ENCODE measurements around the gene DBN1.

DNA sequence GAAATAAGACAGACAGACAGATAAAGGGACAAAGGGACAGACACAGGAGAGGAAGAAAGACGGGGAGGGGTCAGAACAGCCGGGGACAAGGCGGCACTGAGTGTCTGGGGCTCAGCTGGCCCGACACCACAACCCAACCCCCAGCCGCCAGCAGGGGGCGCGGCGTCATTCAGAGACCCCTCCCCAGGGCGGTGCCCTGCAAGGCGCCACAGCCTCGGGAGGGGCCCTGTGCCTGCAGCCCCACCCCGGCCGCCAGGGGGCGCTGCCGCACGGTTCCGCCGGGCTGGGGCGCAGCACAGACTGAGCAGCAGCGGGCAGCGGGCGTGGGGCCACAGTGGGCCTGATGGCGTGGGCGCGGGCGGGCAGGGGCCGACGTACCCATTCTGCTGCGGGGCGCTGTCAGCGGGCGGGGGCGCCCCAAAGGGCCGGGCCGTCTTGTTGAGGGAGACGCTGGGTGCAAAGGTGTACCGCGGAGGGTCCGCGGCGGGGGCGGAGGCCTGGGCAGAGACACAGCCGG is 18.1 kb upstream of the DBN1 start:
- TF ChIP-seq, protein P1, sequence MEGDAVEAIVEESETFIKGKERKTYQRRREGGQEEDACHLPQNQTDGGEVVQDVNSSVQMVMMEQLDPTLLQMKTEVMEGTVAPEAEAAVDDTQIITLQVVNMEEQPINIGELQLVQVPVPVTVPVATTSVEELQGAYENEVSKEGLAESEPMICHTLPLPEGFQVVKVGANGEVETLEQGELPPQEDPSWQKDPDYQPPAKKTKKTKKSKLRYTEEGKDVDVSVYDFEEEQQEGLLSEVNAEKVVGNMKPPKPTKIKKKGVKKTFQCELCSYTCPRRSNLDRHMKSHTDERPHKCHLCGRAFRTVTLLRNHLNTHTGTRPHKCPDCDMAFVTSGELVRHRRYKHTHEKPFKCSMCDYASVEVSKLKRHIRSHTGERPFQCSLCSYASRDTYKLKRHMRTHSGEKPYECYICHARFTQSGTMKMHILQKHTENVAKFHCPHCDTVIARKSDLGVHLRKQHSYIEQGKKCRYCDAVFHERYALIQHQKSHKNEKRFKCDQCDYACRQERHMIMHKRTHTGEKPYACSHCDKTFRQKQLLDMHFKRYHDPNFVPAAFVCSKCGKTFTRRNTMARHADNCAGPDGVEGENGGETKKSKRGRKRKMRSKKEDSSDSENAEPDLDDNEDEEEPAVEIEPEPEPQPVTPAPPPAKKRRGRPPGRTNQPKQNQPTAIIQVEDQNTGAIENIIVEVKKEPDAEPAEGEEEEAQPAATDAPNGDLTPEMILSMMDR (conservative IDR thresholded peaks at IDR 0.05; ENCODE audit: low read depth in 2 of 2) = peak; percentile 83 to 96
- TF ChIP-seq POLR2AphosphoS5 (IDR thresholded peaks at IDR 0.05; ENCODE audit: low read depth) (no peak; the same call in 1 of the 2 replicates), EZH2 (IDR thresholded peaks at IDR 0.05; ENCODE audit: low read depth, unreplicated experiment) (no peak), CREB1 (CRISPR knock-in tag; IDR thresholded peaks at IDR 0.05; ENCODE audit: low read depth) (peak; percentile 81), STAT1 (IDR thresholded peaks at IDR 0.05; ENCODE audit: unreplicated experiment) (no peak), EZH2phosphoT487 (IDR thresholded peaks at IDR 0.05; ENCODE audit: unreplicated experiment) (no peak), ZNF114 (CRISPR knock-in tag; IDR thresholded peaks at IDR 0.05) (no peak)
- TF ChIP-seq, protein P2, sequence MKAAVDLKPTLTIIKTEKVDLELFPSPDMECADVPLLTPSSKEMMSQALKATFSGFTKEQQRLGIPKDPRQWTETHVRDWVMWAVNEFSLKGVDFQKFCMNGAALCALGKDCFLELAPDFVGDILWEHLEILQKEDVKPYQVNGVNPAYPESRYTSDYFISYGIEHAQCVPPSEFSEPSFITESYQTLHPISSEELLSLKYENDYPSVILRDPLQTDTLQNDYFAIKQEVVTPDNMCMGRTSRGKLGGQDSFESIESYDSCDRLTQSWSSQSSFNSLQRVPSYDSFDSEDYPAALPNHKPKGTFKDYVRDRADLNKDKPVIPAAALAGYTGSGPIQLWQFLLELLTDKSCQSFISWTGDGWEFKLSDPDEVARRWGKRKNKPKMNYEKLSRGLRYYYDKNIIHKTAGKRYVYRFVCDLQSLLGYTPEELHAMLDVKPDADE (IDR thresholded peaks at IDR 0.05) = no peak
- TF ChIP-seq, protein P3, sequence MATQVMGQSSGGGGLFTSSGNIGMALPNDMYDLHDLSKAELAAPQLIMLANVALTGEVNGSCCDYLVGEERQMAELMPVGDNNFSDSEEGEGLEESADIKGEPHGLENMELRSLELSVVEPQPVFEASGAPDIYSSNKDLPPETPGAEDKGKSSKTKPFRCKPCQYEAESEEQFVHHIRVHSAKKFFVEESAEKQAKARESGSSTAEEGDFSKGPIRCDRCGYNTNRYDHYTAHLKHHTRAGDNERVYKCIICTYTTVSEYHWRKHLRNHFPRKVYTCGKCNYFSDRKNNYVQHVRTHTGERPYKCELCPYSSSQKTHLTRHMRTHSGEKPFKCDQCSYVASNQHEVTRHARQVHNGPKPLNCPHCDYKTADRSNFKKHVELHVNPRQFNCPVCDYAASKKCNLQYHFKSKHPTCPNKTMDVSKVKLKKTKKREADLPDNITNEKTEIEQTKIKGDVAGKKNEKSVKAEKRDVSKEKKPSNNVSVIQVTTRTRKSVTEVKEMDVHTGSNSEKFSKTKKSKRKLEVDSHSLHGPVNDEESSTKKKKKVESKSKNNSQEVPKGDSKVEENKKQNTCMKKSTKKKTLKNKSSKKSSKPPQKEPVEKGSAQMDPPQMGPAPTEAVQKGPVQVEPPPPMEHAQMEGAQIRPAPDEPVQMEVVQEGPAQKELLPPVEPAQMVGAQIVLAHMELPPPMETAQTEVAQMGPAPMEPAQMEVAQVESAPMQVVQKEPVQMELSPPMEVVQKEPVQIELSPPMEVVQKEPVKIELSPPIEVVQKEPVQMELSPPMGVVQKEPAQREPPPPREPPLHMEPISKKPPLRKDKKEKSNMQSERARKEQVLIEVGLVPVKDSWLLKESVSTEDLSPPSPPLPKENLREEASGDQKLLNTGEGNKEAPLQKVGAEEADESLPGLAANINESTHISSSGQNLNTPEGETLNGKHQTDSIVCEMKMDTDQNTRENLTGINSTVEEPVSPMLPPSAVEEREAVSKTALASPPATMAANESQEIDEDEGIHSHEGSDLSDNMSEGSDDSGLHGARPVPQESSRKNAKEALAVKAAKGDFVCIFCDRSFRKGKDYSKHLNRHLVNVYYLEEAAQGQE (IDR thresholded peaks at IDR 0.05; ENCODE audit: unreplicated experiment) = no peak
